MCF 10A (cell line): ENCODE measurements around the gene NFATC3. TPM values are rescaled to one million over a fixed set of nuclear protein-coding genes. Genes with fewer than 3 reads are reported as not detected.

Experiments used
- BruUV-seq: library from RNA; stranded (reverse); fragments of 400-500 nt; replicated peaks from 2 replicates; lab custom pipeline; 2021; lab: Mats Ljungman, UMichigan
- CTCF ChIA-PET: fragments of 300-600 bp; sonication (Branson Sonifier 250); formaldehyde crosslinking; extraction: SDS; loops from one replicate; lab custom pipeline; 2021; ENCODE audit warnings: antibody characterized with exemption, inconsistent platforms; lab: Yijun Ruan, JAX
- POLR2A ChIA-PET: fragments of 300-600, 350-650 bp; sonication (Branson Sonifier 250); formaldehyde crosslinking; extraction: SDS; loops from one replicate; lab custom pipeline; 2020; ENCODE audit warnings: antibody characterized with exemption, inconsistent platforms; lab: Yijun Ruan, JAX
- DNase-seq: peaks from one replicate; pipeline ENCODE4 v3.0.0-alpha.2; 2018; ENCODE audit not compliant: unreplicated experiment
- H3K27ac Mint-ChIP-seq: one replicate; pipeline ENCODE4 v1.8.0; 2022; ENCODE audit warnings: mild to moderate bottlenecking, low read depth, mixed read lengths; ENCODE audit not compliant: unreplicated experiment
- H3K27me3 Mint-ChIP-seq: one replicate; pipeline ENCODE4 v1.8.0; 2022; ENCODE audit warnings: mixed read lengths; ENCODE audit not compliant: insufficient read depth, unreplicated experiment
- H3K36me3 Mint-ChIP-seq: one replicate; pipeline ENCODE4 v1.8.0; 2022; ENCODE audit warnings: mild to moderate bottlenecking, moderate library complexity, mixed read lengths; ENCODE audit not compliant: insufficient read depth, unreplicated experiment
- H3K4me1 Mint-ChIP-seq: one replicate; pipeline ENCODE4 v1.8.0; 2022; ENCODE audit warnings: mixed read lengths; ENCODE audit not compliant: insufficient read depth, unreplicated experiment
- H3K4me3 Mint-ChIP-seq: one replicate; pipeline ENCODE4 v1.8.0; 2022; ENCODE audit warnings: mild to moderate bottlenecking, moderate library complexity, mixed read lengths; ENCODE audit not compliant: unreplicated experiment
- H3K9me3 Mint-ChIP-seq: one replicate; pipeline ENCODE4 v1.8.0; 2022; ENCODE audit warnings: mixed read lengths; ENCODE audit not compliant: unreplicated experiment
- intact Hi-C: fragments of 100-400 bp; cut with micrococcal nuclease; formaldehyde crosslinking; loops from 2 replicates; pipeline ENCODE4 v1.14.1; 2022
- total RNA-seq: library from RNA; stranded (reverse); gene quantifications from 2 replicates; pipeline ENCODE4 v1.2.3, GENCODE V29; 2022
- TF ChIP-seq, protein P1 (sequence below): fragments of 200-600 bp; IDR thresholded peaks from one replicate; pipeline ENCODE4 v1.8.0; 2022; ENCODE audit warnings: antibody characterized with exemption, mild to moderate bottlenecking; ENCODE audit not compliant: unreplicated experiment

Gene NFATC3
- total RNA-seq, 1 experiment from 2014 or later: 24.1 TPM

- H3K9me3 Mint-ChIP-seq: no peaks in the 10 kb centered on the region
- TF ChIP-seq, protein P1, sequence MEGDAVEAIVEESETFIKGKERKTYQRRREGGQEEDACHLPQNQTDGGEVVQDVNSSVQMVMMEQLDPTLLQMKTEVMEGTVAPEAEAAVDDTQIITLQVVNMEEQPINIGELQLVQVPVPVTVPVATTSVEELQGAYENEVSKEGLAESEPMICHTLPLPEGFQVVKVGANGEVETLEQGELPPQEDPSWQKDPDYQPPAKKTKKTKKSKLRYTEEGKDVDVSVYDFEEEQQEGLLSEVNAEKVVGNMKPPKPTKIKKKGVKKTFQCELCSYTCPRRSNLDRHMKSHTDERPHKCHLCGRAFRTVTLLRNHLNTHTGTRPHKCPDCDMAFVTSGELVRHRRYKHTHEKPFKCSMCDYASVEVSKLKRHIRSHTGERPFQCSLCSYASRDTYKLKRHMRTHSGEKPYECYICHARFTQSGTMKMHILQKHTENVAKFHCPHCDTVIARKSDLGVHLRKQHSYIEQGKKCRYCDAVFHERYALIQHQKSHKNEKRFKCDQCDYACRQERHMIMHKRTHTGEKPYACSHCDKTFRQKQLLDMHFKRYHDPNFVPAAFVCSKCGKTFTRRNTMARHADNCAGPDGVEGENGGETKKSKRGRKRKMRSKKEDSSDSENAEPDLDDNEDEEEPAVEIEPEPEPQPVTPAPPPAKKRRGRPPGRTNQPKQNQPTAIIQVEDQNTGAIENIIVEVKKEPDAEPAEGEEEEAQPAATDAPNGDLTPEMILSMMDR: no peak
- ChIA-PET POLR2A (interaction anchor here (1.1 to 8.4 kb wide), 2 partner anchors 17 to 22 kb away, joined by 3 to 104 read pairs; partner anchors contain the start of gene NFATC3), CTCF (interaction anchor here (0.5 to 1.3 kb wide), 5 partner anchors 25 to 452 kb away, joined by 3 read pairs; no protein-coding TSS in a partner anchor)
- H3K36me3 Mint-ChIP-seq: peaks cover 27% of the 10 kb centered on the region
- no peaks in the 10 kb centered on the region for H3K27me3 Mint-ChIP-seq
- DNase-seq: no peak
- no peak overlapping the region for H3K27ac Mint-ChIP-seq
- peaks cover 16% of the 10 kb centered on the region for H3K4me1 Mint-ChIP-seq
- intact Hi-C loops: no loop called here
- H3K4me3 Mint-ChIP-seq: no peak overlapping the region
- no TSS peak for BruUV-seq
These were observed 16.2 kb upstream of the NFATC3 start for GRCh38 chr16:68068926-68069325.

DNA sequence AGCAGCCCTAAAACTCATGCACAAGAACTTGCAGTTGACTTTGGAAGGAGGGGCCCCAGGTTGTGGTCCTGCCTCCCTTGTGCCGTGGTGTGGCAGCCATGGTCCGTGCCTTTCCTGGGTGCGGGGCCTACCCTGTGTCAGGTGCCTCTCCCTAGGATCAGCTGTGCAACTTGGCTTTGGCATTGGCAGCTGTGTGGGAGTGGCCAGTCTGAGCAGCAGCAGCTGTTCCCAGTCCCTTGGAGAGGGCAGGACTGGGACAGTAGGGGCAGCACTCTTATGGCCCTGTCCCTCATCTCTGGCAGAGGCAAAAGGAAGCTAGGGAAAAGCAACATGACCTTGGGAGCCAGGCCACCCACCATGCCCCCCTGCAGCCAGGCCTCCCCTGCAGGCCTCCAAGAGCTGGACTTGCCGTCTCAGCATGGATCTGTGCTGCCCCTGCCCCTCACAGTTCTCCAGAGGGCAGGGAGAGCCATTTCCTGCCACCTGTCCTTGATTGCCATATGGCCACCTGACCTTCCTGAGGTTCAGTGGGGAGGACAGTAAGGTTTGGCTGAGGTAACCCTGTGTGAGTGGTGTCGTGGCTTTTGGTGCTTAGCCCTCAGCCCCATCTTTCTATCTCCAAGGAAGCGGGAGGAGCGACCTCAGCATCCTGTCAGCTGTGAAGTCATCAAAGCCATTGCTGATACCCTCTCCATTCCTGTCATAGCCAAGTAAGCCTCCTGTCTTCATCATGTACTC, 15.5 kb upstream of the NFATC3 start:
- no peaks in the 10 kb centered on the region for H3K9me3 Mint-ChIP-seq
- H3K4me1 Mint-ChIP-seq: peaks cover 11% of the 10 kb centered on the region
- ChIA-PET CTCF (interaction anchor here (0.5 to 1.3 kb wide), 5 partner anchors 24 to 224 kb away, joined by 3 to 5 read pairs (median 3); no protein-coding TSS in a partner anchor), POLR2A (interaction anchor here (1.1 to 8.4 kb wide), 2 partner anchors 16 to 21 kb away, joined by 3 to 104 read pairs; partner anchors contain the start of gene NFATC3)
- no TSS peak for BruUV-seq
- TF ChIP-seq, protein P1: no peak
- H3K27me3 Mint-ChIP-seq: no peaks in the 10 kb centered on the region
- no peak for DNase-seq
- intact Hi-C loops: no loop called here
- H3K27ac Mint-ChIP-seq: no peak overlapping the region
- H3K4me3 Mint-ChIP-seq: no peak overlapping the region
- H3K36me3 Mint-ChIP-seq: peaks cover 31% of the 10 kb centered on the region

DNA sequence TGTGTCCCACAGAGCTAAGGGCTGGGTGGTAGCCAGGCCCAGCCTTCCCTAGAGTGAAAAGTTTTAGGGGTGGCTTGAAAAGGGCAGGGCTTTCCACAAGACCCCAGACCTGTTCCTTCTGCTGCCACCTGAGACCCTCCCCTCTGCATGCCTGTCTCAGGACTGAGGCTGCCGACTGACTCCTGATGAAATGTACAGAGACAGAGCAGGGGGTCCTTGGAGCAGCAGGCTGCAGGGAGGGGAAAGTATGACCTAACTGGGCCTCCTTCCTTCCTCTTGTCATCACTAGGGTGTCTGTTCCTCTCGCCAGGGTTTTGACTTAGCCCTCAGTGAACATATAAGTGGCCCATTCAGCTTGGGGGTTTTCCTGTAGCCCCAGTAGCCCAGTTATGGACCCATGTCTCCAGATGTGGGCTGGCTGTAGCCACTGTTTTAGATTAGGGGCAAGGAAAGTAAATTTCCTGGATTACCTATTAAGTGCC, 14.9 kb upstream of the NFATC3 start:
- no TSS peak for BruUV-seq
- ChIA-PET POLR2A (interaction anchor here (0.8 to 8.4 kb wide), 4 partner anchors 15 to 166 kb away, joined by 3 to 104 read pairs (median 14); partner anchors contain the start of genes ESRP2 and NFATC3), CTCF (interaction anchor here (0.6 to 1.3 kb wide), 6 partner anchors 24 to 190 kb away, joined by 3 to 5 read pairs (median 3); no protein-coding TSS in a partner anchor)
- Mint-ChIP-seq H3K27ac (no peak overlapping the region), H3K4me1 (peaks cover 5% of the 10 kb centered on the region), H3K36me3 (peaks cover 37% of the 10 kb centered on the region), H3K4me3 (no peak overlapping the region), H3K27me3 (no peaks in the 10 kb centered on the region), H3K9me3 (no peaks in the 10 kb centered on the region)
- DNase-seq: no peak
- intact Hi-C loops: no loop called here
- TF ChIP-seq, protein P1: no peak
